GM19043 (cell line): Measurements from ENCODE around the gene PNP.
"Not testable (repeated sequence)": the region's sequence is repeated elsewhere in the genome, so short reads cannot be mapped to it uniquely, and the experiment has no call there.

Experiments
- ATAC-seq: cut with Tn5 transposase; IDR thresholded peaks from one replicate; pipeline ENCODE4 v1.9.1; 2021; ENCODE audit warnings: low read depth; ENCODE audit not compliant: unreplicated experiment

PNP gene

DNA sequence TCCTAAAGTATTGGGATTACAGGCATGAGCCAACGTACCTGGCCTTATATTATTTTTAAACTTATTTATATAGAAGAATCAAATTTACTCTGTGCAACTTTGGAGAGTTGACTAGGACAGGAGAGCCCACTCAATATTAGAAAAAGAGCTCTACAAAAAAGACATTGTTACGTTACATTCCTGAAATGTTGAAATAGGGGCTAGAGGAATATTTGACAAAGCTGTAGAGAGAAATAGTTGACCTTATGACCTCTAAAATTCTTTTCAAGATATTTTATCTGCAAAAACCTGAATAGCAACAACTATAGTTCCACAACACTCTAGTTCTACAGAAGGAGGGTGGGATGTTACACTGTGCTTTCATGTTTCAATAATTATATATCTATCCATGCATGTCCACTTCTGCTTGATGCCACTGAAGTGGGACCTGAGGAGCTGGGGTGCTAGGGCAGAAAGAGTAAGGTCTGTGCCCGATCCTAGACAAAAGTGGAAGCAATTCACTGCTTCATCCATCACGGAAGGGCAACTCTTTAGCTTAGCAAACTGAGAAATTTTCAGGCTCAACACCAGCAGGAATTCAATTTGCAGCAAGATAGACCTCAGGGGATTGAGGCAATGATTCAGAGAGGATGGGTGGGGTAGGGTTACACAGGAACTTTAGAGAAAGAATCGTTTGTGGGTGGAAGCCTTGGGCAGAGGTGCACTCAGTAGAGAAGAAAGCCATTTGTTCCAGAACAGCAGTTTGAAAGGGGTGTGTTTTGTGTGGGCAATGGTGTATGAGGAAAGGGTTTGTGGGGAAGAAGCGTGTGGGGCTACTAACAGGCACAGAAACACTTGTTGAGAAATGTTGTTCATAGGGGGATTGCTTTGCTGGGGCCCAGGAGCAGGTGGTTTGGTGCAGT is 20.1 kb downstream of the PNP start:
- peak; percentile 43 for ATAC-seq

DNA sequence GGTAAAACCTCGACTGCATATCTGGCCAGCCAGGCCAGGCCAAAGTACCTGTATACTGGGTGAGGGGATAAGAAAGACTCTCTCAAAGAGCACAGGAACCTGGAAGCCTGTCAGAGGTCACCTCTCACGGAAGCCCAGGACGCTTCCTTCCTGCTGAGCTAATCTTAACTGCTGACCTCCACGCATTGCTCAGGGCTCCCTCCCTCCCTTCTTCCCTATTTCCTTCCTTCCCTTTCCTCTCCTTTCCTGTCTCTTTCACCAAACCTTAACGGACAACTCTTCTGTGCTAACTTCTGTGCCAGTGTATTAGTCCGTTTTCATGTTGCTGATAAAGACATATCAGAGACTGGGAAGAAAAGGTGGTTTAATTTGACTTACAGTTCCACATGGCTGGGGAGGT is 21.4 kb downstream of the PNP start:
- no peak for ATAC-seq

DNA sequence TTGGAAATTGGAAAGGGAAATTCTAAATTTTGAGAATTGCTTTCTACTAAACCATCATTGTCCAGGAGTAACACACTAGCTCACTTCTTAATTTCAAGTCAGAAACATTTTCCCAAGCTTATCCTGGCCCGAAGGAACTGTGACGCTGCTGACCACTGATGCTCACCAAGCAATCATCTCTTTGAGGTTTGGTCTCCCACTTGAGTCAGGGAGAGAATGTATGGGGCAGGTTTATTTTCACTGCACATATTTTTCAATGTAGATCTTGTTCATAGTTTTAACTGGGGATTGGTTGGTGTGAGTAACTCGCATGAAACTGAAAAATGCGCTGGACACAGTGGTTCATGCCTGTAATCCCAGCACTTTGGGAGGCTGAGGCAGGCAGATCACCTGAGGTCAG is 23.3 kb downstream of the PNP start:
- ATAC-seq: no peak

DNA sequence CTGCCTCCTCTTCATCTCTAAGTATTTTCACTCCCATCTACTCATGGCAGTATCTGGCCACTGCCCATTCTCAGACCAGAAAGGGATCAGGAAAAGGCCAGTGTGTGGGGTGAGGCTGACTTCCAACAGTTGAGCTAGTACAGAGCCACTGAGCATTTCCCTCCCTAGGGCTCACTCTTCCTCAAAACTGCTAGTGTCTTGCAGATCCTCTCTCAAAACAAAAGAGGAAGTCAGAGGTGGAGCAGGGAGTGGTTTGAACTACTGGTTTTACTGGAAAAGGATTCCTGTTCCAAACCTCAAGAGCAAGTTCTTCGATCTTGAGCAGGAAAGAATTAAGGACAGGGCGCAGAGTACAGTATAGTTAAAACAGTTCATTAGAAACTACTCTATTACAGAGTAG is 24.4 kb downstream of the PNP start:
- no peak for ATAC-seq

DNA sequence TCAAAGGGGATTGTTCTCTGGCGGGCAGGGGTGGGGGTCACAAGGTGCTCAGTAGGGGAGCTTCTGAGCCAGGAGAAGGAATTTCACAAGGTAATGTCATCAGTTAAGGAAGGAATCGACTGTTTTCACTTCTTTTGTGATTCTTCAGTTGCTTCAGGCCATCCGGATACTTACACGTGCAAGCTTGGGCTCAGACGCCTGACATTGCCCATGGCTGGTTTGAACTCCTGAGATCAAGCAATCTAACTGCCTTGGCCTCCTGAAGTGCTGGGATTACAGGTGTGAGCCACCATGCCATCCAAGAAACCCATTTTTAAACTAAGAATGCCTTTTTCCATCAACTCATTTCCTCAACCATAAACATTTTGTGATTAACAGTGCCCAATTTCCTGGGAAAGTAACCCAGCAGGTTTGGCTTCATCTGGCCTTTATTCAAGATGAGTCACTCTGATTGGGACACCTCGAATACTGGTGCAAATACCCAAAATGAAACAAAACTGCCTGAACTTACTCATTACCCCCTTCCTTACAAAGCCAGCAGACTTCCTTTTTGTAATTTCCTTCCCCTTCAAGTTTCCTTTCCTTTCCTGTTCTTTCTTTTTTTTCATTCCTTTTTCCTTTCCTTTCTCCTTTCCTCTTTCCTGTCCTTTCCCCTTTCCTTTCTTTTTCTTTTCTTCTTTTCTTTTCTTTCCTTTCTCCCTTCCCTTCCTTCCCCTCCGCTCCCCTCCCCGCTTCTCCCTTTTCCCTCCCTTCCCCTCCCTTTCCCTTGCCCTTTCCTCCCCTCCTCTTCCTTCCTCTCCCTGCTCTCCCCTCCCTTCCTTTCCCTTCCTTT is 25.9 kb downstream of the PNP start:
- ATAC-seq: no peak

DNA sequence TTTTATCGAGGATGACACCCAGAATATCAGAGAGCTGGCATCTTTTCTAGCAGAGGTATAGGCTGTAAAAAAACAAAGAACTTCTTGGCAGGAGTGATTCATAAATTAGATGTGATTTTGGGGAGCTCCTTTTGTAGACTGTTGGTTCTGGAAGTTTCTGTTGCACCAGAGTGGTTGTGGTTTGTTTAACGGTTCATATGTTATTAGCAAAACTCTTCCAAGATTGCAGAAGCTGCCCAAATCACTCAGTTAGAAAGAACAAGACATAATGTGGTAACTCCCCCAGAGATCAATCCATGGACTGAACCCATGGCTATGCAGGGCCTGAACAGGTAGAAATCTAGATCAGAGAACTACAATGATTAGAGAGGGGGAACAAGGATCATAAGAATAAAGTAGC is 29.4 kb downstream of the PNP start:
- no peak for ATAC-seq

DNA sequence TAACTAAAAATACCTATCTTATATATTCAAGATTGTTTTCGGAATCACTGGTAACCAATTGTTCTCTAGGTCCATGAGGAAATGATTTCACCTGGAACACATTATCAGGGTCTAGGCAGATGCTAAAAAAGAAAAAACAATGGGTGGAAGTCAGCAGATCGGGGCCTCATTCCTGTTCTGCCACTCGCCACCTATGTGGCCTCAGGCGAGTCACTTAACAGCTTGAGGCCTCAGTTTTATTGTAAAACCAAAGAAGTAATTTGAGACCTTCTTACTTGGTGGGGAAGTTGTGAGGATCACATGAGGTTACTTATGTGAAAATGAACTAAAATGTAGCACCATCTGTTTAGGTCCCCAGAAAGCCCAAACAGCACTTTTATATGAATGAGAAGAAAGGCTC is 29.9 kb downstream of the PNP start:
- ATAC-seq: no peak

DNA sequence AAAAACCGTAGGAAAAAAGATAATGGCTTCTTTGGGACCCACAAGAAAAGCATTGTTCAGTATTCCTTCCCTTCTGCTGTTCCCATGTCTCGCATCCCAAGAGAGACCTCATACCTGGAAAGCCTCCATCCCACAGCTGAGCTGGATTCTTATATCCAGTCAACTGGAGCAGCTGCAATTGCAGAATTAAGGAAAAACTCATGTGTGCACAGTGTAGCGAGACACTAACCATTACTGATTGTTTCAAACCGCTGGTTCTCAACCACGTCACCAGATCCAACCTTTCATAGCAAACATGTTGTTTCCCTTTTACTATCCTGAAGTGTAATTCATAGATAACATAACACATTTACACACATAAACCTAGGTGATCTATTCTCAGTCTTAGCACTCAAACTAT is 30.7 kb downstream of the PNP start:
- no peak for ATAC-seq

DNA sequence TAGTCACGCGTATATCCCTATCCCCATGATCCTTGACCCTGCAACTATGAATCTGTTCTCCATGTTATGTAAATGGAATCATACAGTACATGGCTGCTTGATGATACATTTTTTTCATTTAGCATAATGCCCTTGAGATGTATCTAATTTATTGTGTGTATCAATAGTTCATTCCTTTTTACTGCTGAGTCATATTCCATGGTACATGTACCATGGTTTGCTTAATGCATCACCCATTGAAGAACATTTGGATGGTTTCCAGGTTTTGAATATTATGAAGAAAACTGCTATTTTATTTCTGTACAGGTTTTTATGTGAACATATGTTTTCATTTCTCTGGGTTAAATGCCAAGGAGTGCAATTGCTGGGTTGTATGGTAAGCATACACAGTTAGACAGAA is 32.1 kb downstream of the PNP start:
- no peak for ATAC-seq

DNA sequence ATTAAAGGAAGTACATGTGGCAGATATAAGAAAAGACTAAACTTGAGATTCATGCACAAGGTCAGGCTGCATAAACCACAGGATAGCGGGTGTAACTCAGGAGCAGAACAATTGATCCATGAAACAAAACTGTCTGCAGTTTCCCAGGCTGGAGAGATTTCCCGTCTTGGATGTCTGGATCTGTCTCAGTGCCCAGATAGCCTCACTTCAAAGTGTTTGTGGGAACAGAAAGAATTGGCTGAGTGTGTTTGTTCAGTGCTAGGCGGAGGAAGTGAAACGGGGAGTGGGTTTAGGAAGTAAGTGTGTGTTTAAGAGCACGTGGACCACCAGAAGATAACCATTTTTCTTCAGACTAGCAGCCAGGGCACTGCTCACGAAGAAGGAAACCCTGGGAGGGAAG is 34.7 kb downstream of the PNP start:
- no peak for ATAC-seq

DNA sequence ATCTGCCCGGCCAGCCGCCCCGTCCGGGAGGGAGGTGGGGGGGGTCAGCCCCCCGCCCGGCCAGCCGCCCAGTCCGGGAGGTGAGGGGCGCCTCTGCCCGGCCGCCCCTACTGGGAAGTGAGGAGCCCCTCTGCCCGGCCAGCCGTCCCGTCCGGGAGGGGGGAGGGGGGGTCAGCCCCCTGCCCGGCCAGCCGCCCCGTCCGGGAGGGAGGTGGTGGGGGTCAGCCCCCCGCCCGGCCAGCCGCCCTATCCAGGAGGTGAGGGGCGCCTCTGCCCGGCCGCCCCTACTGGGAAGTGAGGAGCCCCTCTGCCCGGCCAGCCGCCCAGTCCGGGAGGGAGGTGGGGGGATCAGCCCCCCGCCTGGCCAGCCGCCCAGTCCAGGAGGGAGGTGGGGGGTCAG is 37.1 kb downstream of the PNP start:
- ATAC-seq: not testable (repeated sequence)

DNA sequence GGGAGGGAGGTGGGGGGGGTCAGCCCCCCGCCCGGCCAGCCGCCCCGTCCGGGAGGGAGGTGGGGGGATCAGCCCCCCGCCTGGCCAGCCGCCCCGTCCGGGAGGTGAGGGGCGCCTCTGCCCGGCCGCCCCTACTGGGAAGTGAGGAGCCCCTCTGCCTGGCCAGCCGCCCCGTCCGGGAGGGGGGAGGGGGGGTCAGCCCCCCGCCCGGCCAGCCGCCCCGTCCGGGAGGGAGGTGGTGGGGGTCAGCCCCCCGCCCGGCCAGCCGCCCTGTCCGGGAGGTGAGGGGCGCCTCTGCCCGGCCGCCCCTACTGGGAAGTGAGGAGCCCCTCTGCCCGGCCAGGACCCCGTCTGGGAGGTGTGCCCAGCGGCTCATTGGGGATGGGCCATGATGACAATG is 37.5 kb downstream of the PNP start:
- ATAC-seq: not testable (repeated sequence)

DNA sequence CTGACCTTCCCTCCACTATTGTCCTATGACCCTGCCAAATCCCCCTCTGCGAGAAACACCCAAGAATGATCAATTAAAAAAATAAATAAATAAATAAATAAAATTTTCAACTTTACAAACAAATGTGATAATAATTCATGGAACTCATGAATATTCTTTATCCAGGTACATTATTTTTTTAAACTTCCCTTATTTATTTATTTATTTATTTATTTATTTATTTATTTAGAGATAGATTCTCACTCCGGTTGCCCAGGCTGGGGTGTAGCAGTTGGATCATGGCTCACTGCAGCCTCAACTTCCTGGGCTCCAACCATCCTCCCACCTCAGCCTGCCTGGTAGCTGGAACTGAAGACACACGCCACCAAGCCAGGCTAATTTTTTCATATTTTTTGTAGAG is 38.3 kb downstream of the PNP start:
- ATAC-seq: not testable (repeated sequence)

DNA sequence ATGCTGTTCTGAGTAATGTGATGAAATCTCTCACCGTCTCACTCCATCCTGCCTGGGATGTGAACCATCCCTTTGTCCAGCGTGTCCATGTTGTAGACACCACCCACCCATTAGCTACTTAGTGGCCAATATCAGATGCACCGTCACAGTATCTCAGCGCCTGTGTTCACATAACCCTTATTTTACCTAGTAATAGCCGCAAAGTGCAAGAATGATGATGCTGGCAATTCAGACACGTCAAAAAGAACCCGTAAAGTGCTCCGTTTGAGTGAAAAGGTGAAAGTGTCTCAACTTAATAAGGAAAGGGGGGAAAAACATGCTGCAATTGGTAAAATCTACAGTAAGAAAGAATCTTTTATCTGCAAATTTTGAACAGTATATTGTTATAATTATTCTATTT is 39.2 kb downstream of the PNP start:
- ATAC-seq: no peak

DNA sequence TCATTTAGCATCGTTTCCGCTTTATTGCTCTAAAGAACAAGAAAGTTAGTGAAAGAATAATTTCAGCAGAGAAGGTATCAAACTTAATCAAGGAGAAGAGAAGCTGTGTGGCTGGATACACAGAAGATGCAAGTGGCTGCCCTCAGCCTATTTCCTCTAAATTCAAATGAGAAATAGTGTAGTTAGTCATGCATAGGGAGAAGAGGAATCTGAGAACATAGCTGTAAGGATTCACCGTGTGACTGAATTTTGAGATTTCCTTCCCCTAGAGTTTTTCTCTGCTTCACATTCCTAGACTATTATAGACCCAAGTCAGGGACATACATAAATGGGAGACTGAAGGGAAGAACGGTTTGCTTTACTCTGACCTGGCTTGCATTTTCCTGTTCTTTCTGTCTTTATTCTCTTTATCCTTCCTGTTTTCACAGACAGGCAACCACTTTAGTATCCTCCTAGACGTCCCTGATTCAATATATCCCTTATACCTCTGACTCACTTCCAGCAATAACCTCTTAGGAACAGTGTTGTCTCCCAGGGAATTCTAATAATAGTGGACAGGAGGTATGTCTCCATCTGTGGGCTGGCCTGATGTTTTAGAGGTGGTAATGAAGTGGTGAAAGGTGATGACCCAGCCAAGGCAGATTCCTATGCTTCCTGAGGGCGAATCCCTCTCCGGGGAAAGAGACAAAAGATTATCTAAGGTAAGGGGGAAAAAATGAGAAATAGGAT is 43.1 kb downstream of the PNP start:
- ATAC-seq: no peak

DNA sequence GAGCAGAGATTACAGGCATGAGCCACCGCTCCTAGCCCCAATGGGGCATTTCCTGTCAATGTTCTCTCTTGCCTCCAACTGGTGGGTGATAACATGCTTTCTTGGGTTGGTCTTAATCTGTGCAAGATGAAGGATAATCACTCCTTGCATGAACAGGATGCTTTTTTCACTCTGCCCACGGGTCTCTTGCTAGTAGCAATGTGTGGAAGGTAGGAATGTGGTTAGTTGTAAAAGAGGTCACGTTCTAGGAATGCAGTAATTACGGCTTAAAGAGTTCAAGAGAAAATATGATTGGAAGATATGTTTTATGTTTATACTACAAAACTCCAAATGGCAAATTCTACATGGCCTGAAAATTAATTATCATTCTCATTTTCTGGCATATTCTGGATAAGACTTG is 46.6 kb downstream of the PNP start:
- no peak for ATAC-seq

DNA sequence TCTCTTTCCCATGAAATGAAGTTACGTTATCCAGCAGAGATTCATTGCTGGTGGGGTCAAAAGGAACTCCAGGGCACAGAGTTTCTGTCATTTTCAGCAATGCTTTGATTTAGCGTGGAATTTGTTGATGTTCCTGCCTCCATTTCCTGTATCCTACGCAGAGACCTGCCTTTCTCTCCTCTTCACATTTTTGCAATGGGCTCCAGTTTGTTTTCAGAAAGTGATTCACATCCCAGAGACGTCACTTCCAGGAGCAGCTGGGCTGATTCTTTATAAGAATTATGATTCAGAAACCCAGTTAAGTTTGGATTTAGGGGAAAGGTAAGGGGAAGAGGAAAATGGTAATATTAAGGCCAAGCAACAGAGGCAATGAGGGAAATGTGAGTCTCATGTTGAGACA is 47.7 kb downstream of the PNP start:
- ATAC-seq: no peak

DNA sequence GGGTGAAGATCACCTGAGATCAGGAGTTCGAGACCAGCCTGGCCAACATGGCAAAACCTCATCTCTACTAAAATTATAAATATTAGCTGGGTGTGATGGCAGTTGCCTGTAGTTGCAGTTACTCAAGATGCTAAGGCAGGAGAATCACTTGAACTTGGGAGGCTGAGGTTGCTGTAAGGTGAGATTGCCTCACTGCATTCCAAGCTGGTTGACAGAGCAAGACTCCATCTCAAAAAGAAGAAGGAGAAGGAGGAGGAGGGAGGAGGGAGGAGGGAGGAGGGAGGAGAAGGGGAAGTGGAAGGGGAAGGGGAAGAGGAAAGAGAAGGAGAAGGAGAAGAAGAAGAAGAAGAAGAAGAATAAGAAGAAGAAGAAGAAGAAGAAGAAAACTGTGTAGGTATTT is 53.1 kb downstream of the PNP start:
- no peak for ATAC-seq

DNA sequence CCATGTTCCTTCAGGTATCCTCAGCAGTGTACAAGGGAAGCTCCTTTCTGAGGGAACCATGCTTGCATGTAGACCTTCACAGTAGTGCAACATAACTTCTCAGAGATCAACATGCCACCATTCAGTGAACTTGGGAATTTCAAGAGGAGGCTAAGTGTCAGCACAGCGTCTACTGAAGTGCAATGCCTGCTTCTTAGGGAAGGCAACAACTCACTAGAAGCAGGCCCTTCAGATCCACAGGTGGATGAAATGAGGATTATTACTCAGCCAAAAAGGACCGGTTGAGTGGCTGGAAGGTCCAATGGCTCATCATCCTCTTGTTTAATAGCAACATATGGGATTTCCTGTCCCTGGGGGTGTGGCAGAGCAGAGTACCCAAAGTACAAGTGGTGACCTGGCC is 54.8 kb downstream of the PNP start:
- ATAC-seq: no peak
